DOHH2 (cell line): Measurements from ENCODE around the gene BTBD2.

Experiments used
- EZH2phosphoT487 ChIP-seq: fragments of 200-600 bp; sonication (generic); IDR thresholded peaks from 2 replicates; pipeline ENCODE4 v1.6.1; 2017; ENCODE audit warnings: borderline replicate concordance, mild to moderate bottlenecking, antibody characterized with exemption, low read length, moderate library complexity, mixed read lengths
- TF ChIP-seq, protein P1 (sequence below): fragments of 200-600 bp; sonication (generic); IDR thresholded peaks from one replicate; pipeline ENCODE4 v1.5.1; 2014; ENCODE audit warnings: antibody characterized with exemption, mild to moderate bottlenecking, low read depth, low read length; ENCODE audit not compliant: poor library complexity, severe bottlenecking

DNA sequence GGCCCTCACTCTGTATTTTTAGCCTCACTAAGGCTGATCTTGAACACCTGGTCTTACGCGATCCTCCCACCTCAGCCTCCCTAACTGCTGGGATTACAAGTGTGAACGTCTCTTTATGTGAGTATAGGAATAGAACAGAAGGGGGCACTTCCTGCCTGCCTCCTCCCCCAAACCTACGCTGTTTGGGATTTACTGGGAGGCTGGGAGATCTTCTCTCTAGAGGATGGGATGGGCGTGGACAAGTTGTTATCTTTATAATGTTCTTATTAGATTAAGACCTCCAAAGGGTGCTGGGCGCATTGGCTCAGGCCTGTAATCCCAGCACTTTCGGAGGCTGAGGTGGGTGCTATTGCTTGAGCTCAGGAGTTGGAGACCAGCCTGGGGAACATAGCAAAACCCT lies 77.4 kb downstream of the BTBD2 start:
- TF ChIP-seq, protein P1, sequence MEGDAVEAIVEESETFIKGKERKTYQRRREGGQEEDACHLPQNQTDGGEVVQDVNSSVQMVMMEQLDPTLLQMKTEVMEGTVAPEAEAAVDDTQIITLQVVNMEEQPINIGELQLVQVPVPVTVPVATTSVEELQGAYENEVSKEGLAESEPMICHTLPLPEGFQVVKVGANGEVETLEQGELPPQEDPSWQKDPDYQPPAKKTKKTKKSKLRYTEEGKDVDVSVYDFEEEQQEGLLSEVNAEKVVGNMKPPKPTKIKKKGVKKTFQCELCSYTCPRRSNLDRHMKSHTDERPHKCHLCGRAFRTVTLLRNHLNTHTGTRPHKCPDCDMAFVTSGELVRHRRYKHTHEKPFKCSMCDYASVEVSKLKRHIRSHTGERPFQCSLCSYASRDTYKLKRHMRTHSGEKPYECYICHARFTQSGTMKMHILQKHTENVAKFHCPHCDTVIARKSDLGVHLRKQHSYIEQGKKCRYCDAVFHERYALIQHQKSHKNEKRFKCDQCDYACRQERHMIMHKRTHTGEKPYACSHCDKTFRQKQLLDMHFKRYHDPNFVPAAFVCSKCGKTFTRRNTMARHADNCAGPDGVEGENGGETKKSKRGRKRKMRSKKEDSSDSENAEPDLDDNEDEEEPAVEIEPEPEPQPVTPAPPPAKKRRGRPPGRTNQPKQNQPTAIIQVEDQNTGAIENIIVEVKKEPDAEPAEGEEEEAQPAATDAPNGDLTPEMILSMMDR = no peak
- TF ChIP-seq EZH2phosphoT487 = no peak
